Left lung (tissue), 10 donors: ENCODE results near the gene HDLBP. TPM values are rescaled to one million over a fixed set of nuclear protein-coding genes. Genes with fewer than 3 reads are reported as not detected.
A peak's percentile ranks its signal among the peaks of the same experiment; 100 is the strongest.

Source experiments
- ATAC-seq: fragments of 200-7000 bp; cut with Tn5 transposase; one replicate; pipeline ENCODE4 v1.9.1; 2020; ENCODE audit warnings: moderate library complexity
- DNase-seq, 4 donors: peaks; one replicate each; pipeline ENCODE4 v3.0.0-alpha.2; 2013 to 2020
- H3K27ac ChIP-seq, 2 donors: fragments of 200-600 bp; sonication (generic) in 1 of 2; one replicate each; pipeline versions ENCODE4 v1.5.0 to v1.8.0; 2020 to 2021
- H3K27me3 ChIP-seq, 2 donors: fragments of 200-600 bp; sonication (generic) in 1 of 2; one replicate each; pipeline versions ENCODE4 v1.5.0 to v1.8.0; 2020 to 2021
- H3K36me3 ChIP-seq, 2 donors: fragments of 200-600 bp; sonication (generic) in 1 of 2; one replicate each; pipeline versions ENCODE4 v1.5.0 to v1.8.0; 2020 to 2021
- H3K4me1 ChIP-seq, 2 donors: fragments of 200-600 bp; one replicate each; pipeline ENCODE4 v1.8.0; 2021
- H3K4me3 ChIP-seq, 2 donors: fragments of 200-600 bp; sonication (generic) in 1 of 2; one replicate each; pipeline versions ENCODE4 v1.5.0 to v1.8.0; 2020 to 2021; ENCODE audit warnings: mild to moderate bottlenecking in 1 of 2
- H3K9me3 ChIP-seq, 2 donors: fragments of 200-600 bp; sonication (generic) in 1 of 2; one replicate each; pipeline versions ENCODE4 v1.5.0 to v1.8.0; 2020 to 2021
- intact Hi-C, 2 donors: fragments of 100-400 bp; cut with DNase I; formaldehyde crosslinking; loops; one replicate each; pipeline versions ENCODE4 v1.11.2 to v1.14.2; 2022
- polyA plus RNA-seq, 6 donors: library from polyadenylated mRNA; unstranded; fragments of 120-200 nt; gene quantifications; one replicate each; pipeline ENCODE4 v1.2.1, GENCODE V29; 2013; ENCODE audit not compliant: insufficient read length in 6 of 6
- total RNA-seq, 2 donors: library from RNA; stranded (reverse); fragmentation: NEBNext Ultra II Directional; extraction: Animal tissue kit (Norgen Biotek cat#: 25700); gene quantifications; one replicate each; pipeline ENCODE4 v1.2.1, GENCODE V29; 2021
- TF ChIP-seq, protein P1 (sequence below), 2 donors: fragments of 200-600 bp; sonication (generic) in 1 of 2; IDR thresholded peaks; one replicate each; pipeline versions ENCODE4 v1.5.0 to v1.8.0; 2021; ENCODE audit warnings: antibody characterized with exemption in 2 of 2
- donor health status: DM: no; HTN: yes; CAD: no.
- donor health status: DM: no; HTN: no; CAD: no.

HDLBP gene
- total and polyA plus RNA-seq, 8 donors = 369 to 567 (median 401) TPM

DNA sequence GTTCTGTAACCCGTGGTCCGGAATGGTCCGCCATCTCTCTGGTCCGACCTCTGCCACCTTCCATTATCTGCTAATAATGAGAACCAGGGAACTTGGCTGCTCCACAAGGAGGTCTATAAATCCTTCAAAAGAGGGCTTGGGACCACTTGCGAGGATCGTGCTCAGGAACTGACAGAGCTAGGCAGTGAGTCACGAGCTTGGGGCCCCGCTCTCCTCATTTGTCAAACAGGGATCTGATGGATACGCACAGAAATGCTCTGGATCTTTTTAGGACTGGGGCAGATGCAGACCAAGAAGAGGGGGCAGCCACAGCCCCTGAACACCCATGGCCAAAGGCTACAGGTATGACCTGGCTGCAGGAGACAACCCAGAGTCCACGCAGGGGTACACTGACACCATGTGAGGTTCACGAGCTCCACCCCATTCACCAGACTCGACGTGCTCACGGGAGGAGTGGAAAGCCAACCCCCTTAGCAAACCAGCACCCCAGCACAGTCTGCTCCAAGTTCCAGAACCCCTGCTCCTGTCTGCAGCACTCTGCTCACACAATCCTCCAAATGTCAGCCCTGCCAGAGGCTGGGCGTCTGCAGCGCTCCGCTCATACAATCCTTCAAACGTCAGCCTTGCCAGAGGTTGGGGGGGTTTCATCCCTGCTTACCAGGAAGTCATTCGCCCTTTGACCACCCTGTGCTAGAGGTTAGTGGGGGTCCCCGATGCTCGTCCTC is 81.2 kb downstream of the HDLBP start:
- intact Hi-C loops = no loop called here
- H3K27ac ChIP-seq = no peak overlapping the region
- H3K4me1 ChIP-seq = no peaks in the 10 kb centered on the region
- TF ChIP-seq, protein P1, sequence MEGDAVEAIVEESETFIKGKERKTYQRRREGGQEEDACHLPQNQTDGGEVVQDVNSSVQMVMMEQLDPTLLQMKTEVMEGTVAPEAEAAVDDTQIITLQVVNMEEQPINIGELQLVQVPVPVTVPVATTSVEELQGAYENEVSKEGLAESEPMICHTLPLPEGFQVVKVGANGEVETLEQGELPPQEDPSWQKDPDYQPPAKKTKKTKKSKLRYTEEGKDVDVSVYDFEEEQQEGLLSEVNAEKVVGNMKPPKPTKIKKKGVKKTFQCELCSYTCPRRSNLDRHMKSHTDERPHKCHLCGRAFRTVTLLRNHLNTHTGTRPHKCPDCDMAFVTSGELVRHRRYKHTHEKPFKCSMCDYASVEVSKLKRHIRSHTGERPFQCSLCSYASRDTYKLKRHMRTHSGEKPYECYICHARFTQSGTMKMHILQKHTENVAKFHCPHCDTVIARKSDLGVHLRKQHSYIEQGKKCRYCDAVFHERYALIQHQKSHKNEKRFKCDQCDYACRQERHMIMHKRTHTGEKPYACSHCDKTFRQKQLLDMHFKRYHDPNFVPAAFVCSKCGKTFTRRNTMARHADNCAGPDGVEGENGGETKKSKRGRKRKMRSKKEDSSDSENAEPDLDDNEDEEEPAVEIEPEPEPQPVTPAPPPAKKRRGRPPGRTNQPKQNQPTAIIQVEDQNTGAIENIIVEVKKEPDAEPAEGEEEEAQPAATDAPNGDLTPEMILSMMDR (IDR thresholded peaks at IDR 0.05) = no peak
- H3K4me3 ChIP-seq = no peak overlapping the region
- peaks cover 0 to 100% of the 10 kb centered on the region in 2 donors for H3K36me3 ChIP-seq
- DNase-seq (peak in 1 of 4 donors; percentile 39), ATAC-seq (no peak)
- H3K27me3 ChIP-seq = no peaks in the 10 kb centered on the region
- H3K9me3 ChIP-seq = no peaks in the 10 kb centered on the region

DNA sequence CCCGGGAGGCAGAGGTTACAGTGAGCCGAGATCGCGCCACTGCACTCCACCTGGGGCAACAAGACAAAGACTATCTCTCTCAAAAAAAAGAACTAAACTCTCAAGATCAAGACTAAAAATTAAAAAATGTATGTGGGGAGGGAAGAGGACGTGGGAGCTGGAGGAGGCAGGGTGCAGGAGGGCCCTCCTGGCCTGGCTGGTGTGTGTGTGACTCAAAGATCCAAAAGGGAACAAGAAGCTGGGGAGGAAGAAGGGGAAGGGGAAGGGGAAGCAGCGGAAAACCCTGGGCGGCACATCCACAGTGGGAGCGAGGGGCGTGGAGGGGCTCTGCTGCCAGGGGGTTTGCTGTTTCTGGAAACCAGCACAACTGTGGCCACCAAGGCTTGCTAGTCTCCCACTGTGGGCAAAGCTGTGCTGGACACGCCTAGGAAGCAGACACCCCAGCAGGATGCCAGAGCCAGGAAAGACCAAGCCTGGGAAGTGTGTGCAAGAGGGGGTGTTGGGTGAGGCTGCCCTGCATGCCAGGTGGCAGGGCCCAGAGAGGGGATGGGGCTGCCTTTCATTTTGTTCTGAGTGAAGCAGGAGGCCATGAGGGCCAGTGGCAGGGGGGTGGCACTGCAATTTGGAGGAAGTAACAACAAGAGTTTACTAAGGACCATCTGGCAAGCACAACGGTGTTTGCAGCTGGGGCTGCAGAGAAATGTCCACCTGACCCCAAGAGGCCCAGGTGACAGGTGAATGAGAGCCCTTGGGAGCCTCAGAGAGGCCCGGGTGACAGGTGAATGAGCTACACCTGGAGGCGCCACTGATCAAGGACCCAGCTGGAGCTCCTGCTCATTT is 82.5 kb downstream of the HDLBP start:
- DNase-seq (peak in 1 of 4 donors; percentile 36), ATAC-seq (peak; percentile 12)
- intact Hi-C loops = no loop called here
- Histone ChIP-seq H3K27me3 (no peaks in the 10 kb centered on the region), H3K4me3 (no peak overlapping the region), H3K27ac (no peak overlapping the region), H3K9me3 (no peaks in the 10 kb centered on the region), H3K4me1 (no peaks in the 10 kb centered on the region), H3K36me3 (peaks cover 0 to 100% of the 10 kb centered on the region in 2 donors)
- TF ChIP-seq, protein P1 (IDR thresholded peaks at IDR 0.05) = no peak

DNA sequence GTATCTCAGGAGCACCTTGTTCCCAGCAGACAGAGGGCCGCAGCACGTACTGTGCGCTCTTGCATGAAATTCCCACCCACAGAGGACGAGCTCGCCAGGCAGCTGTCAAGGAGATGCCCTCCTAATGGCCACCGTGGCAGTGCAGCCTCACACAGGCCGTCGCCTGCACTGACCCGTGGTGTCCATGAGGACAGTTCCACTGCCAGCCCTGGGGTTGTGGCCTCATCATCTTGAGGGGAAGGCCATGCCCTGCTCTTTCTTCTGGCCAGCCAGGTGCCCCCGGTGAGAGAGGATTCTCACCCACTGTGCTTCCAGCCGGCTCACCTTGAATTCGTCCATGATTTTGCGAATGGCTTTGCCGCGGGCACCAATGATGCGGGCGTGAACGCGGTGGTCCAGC is 85.0 kb downstream of the HDLBP start:
- Histone ChIP-seq H3K27ac (no peak overlapping the region), H3K4me1 (no peaks in the 10 kb centered on the region), H3K36me3 (peaks cover 0 to 100% of the 10 kb centered on the region in 2 donors), H3K4me3 (no peak overlapping the region), H3K27me3 (no peaks in the 10 kb centered on the region), H3K9me3 (no peaks in the 10 kb centered on the region)
- TF ChIP-seq, protein P1 (IDR thresholded peaks at IDR 0.05) = no peak
- intact Hi-C loops = no loop called here
- no peak for ATAC-seq
- DNase-seq = no peak

DNA sequence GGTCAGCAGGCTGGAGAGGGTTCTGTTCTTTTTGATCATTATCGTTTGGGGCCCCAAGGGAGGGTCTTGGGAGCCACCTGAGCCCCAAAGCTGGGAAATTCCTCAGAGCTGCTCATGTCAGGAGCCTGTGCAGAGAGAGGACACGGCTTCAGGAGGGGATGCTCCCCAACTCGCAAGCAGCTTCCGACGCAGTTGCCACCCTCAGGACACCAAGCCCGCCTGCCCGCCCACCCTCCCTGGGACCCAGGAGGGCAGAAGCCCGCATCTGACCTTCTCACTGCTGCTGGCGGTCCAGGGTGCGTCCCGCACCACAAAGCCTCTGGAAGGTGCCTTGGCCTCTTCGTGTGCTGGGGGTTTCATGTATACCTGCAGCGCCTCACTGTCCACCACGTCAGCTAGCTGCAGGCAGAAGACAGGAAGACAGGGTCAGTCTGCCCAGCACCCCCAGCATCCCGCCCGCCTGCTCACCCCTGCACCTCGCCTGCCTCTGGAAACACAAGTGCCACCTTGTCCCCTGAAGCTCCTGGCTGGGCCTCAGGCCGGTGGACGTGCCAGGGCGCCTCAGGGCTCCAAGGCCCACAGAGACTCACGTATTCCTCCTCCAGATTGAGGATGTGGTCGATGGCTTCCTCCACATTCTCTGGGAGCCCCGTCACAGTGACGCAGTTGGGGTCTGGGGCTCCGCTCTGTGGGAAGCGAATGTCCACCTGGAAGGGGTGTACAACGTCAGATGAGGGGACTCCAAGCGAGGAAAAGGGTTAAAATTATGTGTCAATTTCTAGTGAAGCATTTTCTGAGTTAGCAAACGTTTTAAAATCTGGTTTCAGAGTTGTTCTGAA is 85.7 kb downstream of the HDLBP start:
- Histone ChIP-seq H3K36me3 (peaks cover 0 to 98% of the 10 kb centered on the region in 2 donors), H3K9me3 (no peaks in the 10 kb centered on the region), H3K27ac (no peak overlapping the region), H3K27me3 (no peaks in the 10 kb centered on the region), H3K4me1 (no peaks in the 10 kb centered on the region), H3K4me3 (no peak overlapping the region)
- intact Hi-C loops = no loop called here
- ATAC-seq (no peak), DNase-seq (no peak)
- TF ChIP-seq, protein P1 (IDR thresholded peaks at IDR 0.05) = no peak
